ENCODE measurements around the gene STXBP5L.
"Not testable (repeated sequence)": the region's sequence is repeated elsewhere in the genome, so short reads cannot be mapped to it uniquely, and the experiment has no call there.

The STXBP5L gene

GRCh38 chr3:121063628-121064027 lies 155.6 kb downstream of the STXBP5L start:
- DNase-seq = no peak

- no peak for DNase-seq
Observed at GRCh38 chr3:121064121-121064520, 156.1 kb downstream of the STXBP5L start.

GRCh38 chr3:121072133-121072532 lies 164.1 kb downstream of the STXBP5L start:
- DNase-seq = no peak

- DNase-seq = no peak
Observed at GRCh38 chr3:121073011-121073410, 165.0 kb downstream of the STXBP5L start.

- no peak for DNase-seq
Observed at GRCh38 chr3:121075191-121075590, 167.2 kb downstream of the STXBP5L start.

GRCh38 chr3:121078378-121079101 lies 170.5 kb downstream of the STXBP5L start:
- DNase-seq = not testable (repeated sequence)

GRCh38 chr3:121096953-121097352 lies 188.9 kb downstream of the STXBP5L start:
- DNase-seq = no peak

GRCh38 chr3:121111086-121111485 lies 203.1 kb downstream of the STXBP5L start:
- not testable (repeated sequence) for DNase-seq

- no peak for DNase-seq
Observed at GRCh38 chr3:121111914-121112612, 204.1 kb downstream of the STXBP5L start.

- no peak for DNase-seq
Observed at GRCh38 chr3:121126033-121126706, 218.2 kb downstream of the STXBP5L start.

- DNase-seq = no peak
Observed at GRCh38 chr3:121126707-121127035, 218.7 kb downstream of the STXBP5L start.

GRCh38 chr3:121152573-121152972 lies 244.6 kb downstream of the STXBP5L start:
- no peak for DNase-seq

- DNase-seq = no peak
Observed at GRCh38 chr3:121153851-121154250, 245.8 kb downstream of the STXBP5L start.

GRCh38 chr3:121155028-121155427 lies 247.0 kb downstream of the STXBP5L start:
- no peak for DNase-seq

- no peak for DNase-seq
Observed at GRCh38 chr3:121165397-121165837, 257.4 kb downstream of the STXBP5L start.

- DNase-seq = no peak
Observed at GRCh38 chr3:121167374-121168139, 259.6 kb downstream of the STXBP5L start.

- no peak for DNase-seq
Observed at GRCh38 chr3:121175083-121175482, 267.1 kb downstream of the STXBP5L start.

GRCh38 chr3:121190626-121191025 lies 282.6 kb downstream of the STXBP5L start:
- DNase-seq = not testable (repeated sequence)

GRCh38 chr3:121202573-121202972 lies 294.6 kb downstream of the STXBP5L start:
- no peak for DNase-seq

- DNase-seq = no peak
Observed at GRCh38 chr3:121223116-121223515, 315.1 kb downstream of the STXBP5L start.

GRCh38 chr3:121228971-121229370 lies 321.0 kb downstream of the STXBP5L start:
- no peak for DNase-seq

GRCh38 chr3:121230194-121230593 lies 322.2 kb downstream of the STXBP5L start:
- DNase-seq = not testable (repeated sequence)

- no peak for DNase-seq
Observed at GRCh38 chr3:121231872-121232271, 323.9 kb downstream of the STXBP5L start.

Data from activated CD8-positive, alpha-beta memory T cell treated with anti-CD3 and anti-CD28 coated beads, Interleukin-2, amount 50 U/mL, for 48 hours (primary cell).